SH-SY5Y (cell line): ENCODE data around the gene COX7A2.

Source experiments
- GATA2 ChIP-seq: IDR thresholded peaks from 2 replicates; pipeline ENCODE4 v1.6.1; 2011; ENCODE audit warnings: mild to moderate bottlenecking, low read depth, low read length
- GATA3 ChIP-seq: IDR thresholded peaks from 2 replicates; pipeline ENCODE4 v1.6.1; 2011; ENCODE audit warnings: low read depth, mild to moderate bottlenecking, low read length, moderate library complexity

- TF ChIP-seq GATA3 (no peak), GATA2 (no peak)
Measured at GRCh38 chr6:75272145-75272840, 28.7 kb upstream of the COX7A2 start.
